ENCODE results near the gene HSP90AB1. TPM values are rescaled to one million over a fixed set of nuclear protein-coding genes. Genes with fewer than 3 reads are reported as not detected.

HSP90AB1 gene
- total RNA-seq, 1 donor from 2014 or later, result 1,214 TPM

- TF ChIP-seq CTCF (IDR thresholded peaks at IDR 0.05; ENCODE audit: unreplicated experiment), result no peak
- Mint-ChIP-seq H3K4me1 (ENCODE audit: low read depth) (peaks cover 35% of the 10 kb centered on the region), H3K27me3 (no peaks in the 10 kb centered on the region), H3K9me3 (ENCODE audit: low read depth) (no peaks in the 10 kb centered on the region), H3K4me3 (ENCODE audit: low read depth) (peak overlapping the region; percentile 54), H3K27ac (peak overlapping the region; percentile 81), H3K36me3 (ENCODE audit: insufficient read depth) (peaks cover 42% of the 10 kb centered on the region)
- DNase-seq (ENCODE audit: low spot score, unreplicated experiment), result no peak
Observed at GRCh38 chr6:44254191-44255104, 7.5 kb downstream of the HSP90AB1 start.

GRCh38 chr6:44255105-44255808, 8.4 kb downstream of the HSP90AB1 start:
- Mint-ChIP-seq H3K9me3 (ENCODE audit: low read depth) (no peaks in the 10 kb centered on the region), H3K4me3 (ENCODE audit: low read depth) (peak overlapping the region; percentile 91), H3K27ac (peak overlapping the region; percentile 73), H3K4me1 (ENCODE audit: low read depth) (peaks cover 30% of the 10 kb centered on the region), H3K27me3 (no peaks in the 10 kb centered on the region), H3K36me3 (ENCODE audit: insufficient read depth) (peaks cover 35% of the 10 kb centered on the region)
- no peak for DNase-seq (ENCODE audit: low spot score, unreplicated experiment)
- TF ChIP-seq CTCF (IDR thresholded peaks at IDR 0.05; ENCODE audit: unreplicated experiment), result no peak

- Mint-ChIP-seq H3K27me3 (no peaks in the 10 kb centered on the region), H3K36me3 (ENCODE audit: insufficient read depth) (peaks cover 32% of the 10 kb centered on the region), H3K9me3 (ENCODE audit: low read depth) (no peaks in the 10 kb centered on the region), H3K4me3 (ENCODE audit: low read depth) (peak overlapping the region; percentile 91), H3K27ac (peak overlapping the region; percentile 74), H3K4me1 (ENCODE audit: low read depth) (peaks cover 28% of the 10 kb centered on the region)
- DNase-seq (ENCODE audit: low spot score, unreplicated experiment), result no peak
- TF ChIP-seq CTCF (IDR thresholded peaks at IDR 0.05; ENCODE audit: unreplicated experiment), result no peak
Observed at GRCh38 chr6:44255871-44256774, 9.2 kb downstream of the HSP90AB1 start.

GRCh38 chr6:44256775-44257024, 9.8 kb downstream of the HSP90AB1 start:
- Mint-ChIP-seq H3K4me3 (ENCODE audit: low read depth) (peak overlapping the region; percentile 91), H3K9me3 (ENCODE audit: low read depth) (no peaks in the 10 kb centered on the region), H3K27ac (peak overlapping the region; percentile 74), H3K4me1 (ENCODE audit: low read depth) (peaks cover 28% of the 10 kb centered on the region), H3K36me3 (ENCODE audit: insufficient read depth) (peaks cover 29% of the 10 kb centered on the region), H3K27me3 (no peaks in the 10 kb centered on the region)
- no peak for DNase-seq (ENCODE audit: low spot score, unreplicated experiment)
- no peak for TF ChIP-seq CTCF (IDR thresholded peaks at IDR 0.05; ENCODE audit: unreplicated experiment)
